Neuronal stem cell (in vitro differentiated cells): Measurements from ENCODE around the gene VMP1.

Experiments
- DNase-seq: peaks from one replicate; pipeline ENCODE4 v3.0.0-alpha.2; 2013; ENCODE audit warnings: low spot score
- H2AFZ ChIP-seq: one replicate; pipeline ENCODE4 v1.6.1; 2013; ENCODE audit warnings: mild to moderate bottlenecking, low read length, inconsistent platforms
- H2AK5ac ChIP-seq: 2 replicates; pipeline ENCODE4 v1.6.1; 2013; ENCODE audit warnings: low read depth, mild to moderate bottlenecking, inconsistent platforms, low read length, moderate library complexity, mixed read lengths
- H2BK120ac ChIP-seq: 2 replicates; pipeline ENCODE4 v1.6.1; 2013; ENCODE audit warnings: low read depth, mild to moderate bottlenecking, inconsistent platforms, low read length, moderate library complexity, mixed read lengths
- H2BK12ac ChIP-seq: one replicate; pipeline ENCODE4 v1.6.1; 2013; ENCODE audit warnings: low read length, inconsistent platforms
- H2BK15ac ChIP-seq: 2 replicates; pipeline ENCODE4 v1.6.1; 2013; ENCODE audit warnings: mild to moderate bottlenecking, low read length, inconsistent platforms, mixed read lengths
- H2BK5ac ChIP-seq: one replicate; pipeline ENCODE4 v1.6.1; 2013; ENCODE audit warnings: inconsistent platforms, mild to moderate bottlenecking, low read length, moderate library complexity
- H3K14ac ChIP-seq: one replicate; pipeline ENCODE4 v1.6.1; 2013; ENCODE audit warnings: low read length, inconsistent platforms
- H3K18ac ChIP-seq: 2 replicates; pipeline ENCODE4 v1.6.1; 2013; ENCODE audit warnings: low read length, inconsistent platforms
- H3K23ac ChIP-seq: 2 replicates; pipeline ENCODE4 v1.6.1; 2013; ENCODE audit warnings: low read depth, mild to moderate bottlenecking, mixed read lengths, low read length, inconsistent platforms; ENCODE audit not compliant: poor library complexity
- H3K27ac ChIP-seq: replicated peaks from 3 replicates; pipeline ENCODE4 v1.5.1; 2013; ENCODE audit warnings: low read length, inconsistent platforms
- H3K27me3 ChIP-seq, 3 experiments: 2 replicates each; pipeline ENCODE4 v1.6.1; 2013; ENCODE audit warnings: low read length in 3 of 3, mild to moderate bottlenecking in 2 of 3, inconsistent platforms in 1 of 3, low read depth in 1 of 3, mixed read lengths in 1 of 3, moderate library complexity in 1 of 3; ENCODE audit not compliant: control insufficient read depth in 3 of 3, insufficient read depth in 3 of 3
- H3K36me3 ChIP-seq, 2 donors: replicated peaks in 1 of 2; 2 replicates each; pipeline ENCODE4 v1.6.1; 2013; ENCODE audit warnings: low read length in 2 of 2; ENCODE audit not compliant: control insufficient read depth in 2 of 2, insufficient read depth in 2 of 2
- H3K4ac ChIP-seq: 2 replicates; pipeline ENCODE4 v1.6.1; 2013; ENCODE audit warnings: inconsistent platforms, mild to moderate bottlenecking, low read length, moderate library complexity
- H3K4me1 ChIP-seq, 2 donors: 1 replicate in 1 of 2; 2 replicates in 1 of 2; pipeline ENCODE4 v1.6.1; 2013; ENCODE audit warnings: low read length in 2 of 2, low read depth in 1 of 2; ENCODE audit not compliant: control insufficient read depth in 2 of 2, insufficient read depth in 1 of 2
- H3K4me2 ChIP-seq: one replicate; pipeline ENCODE4 v1.6.1; 2013; ENCODE audit warnings: mild to moderate bottlenecking, low read length, inconsistent platforms; ENCODE audit not compliant: insufficient read depth, poor library complexity, severe bottlenecking
- H3K4me3 ChIP-seq, 2 donors: 2 replicates each; pipeline ENCODE4 v1.5.1; 2013; ENCODE audit warnings: low read length in 2 of 2, mild to moderate bottlenecking in 2 of 2, inconsistent platforms in 1 of 2, moderate library complexity in 1 of 2
- H3K79me1 ChIP-seq: one replicate; pipeline ENCODE4 v1.6.1; 2013; ENCODE audit warnings: low read depth, mild to moderate bottlenecking, inconsistent platforms, low read length, moderate library complexity
- H3K9ac ChIP-seq: one replicate; pipeline ENCODE4 v1.6.1; 2013; ENCODE audit warnings: mild to moderate bottlenecking, low read depth, low read length, inconsistent platforms; ENCODE audit not compliant: poor library complexity
- H3K9me3 ChIP-seq, 2 donors: replicated peaks in 1 of 2; 2 replicates each; pipeline versions ENCODE3 to v1.6.1; 2013; ENCODE audit warnings: low read length in 2 of 2, mild to moderate bottlenecking in 2 of 2, inconsistent platforms in 1 of 2, low read depth in 1 of 2, mixed read lengths in 1 of 2, moderate library complexity in 1 of 2; ENCODE audit not compliant: control insufficient read depth in 2 of 2, insufficient read depth in 1 of 2
- H4K8ac ChIP-seq: one replicate; pipeline ENCODE4 v1.6.1; 2013; ENCODE audit warnings: low read depth, mild to moderate bottlenecking, inconsistent platforms, low read length, moderate library complexity
- H4K91ac ChIP-seq: one replicate; pipeline ENCODE4 v1.6.1; 2013; ENCODE audit warnings: low read length, low read depth, mild to moderate bottlenecking, inconsistent platforms; ENCODE audit not compliant: poor library complexity
- WGBS, 2 donors: extraction: QIAGEN DNeasy Blood & Tissue Kit; methylation state at CpG; one replicate each; pipeline ENCODE4 v1.1.7; 2013; ENCODE audit warnings: missing lambda C conversion rate in 2 of 2, mixed read lengths in 1 of 2; ENCODE audit not compliant: insufficient read length in 2 of 2, insufficient replicate concordance in 1 of 2; ENCODE audit errors: extremely low coverage in 2 of 2; 5-methylcytosine and 5-hydroxymethylcytosine counted together

Gene VMP1

DNA sequence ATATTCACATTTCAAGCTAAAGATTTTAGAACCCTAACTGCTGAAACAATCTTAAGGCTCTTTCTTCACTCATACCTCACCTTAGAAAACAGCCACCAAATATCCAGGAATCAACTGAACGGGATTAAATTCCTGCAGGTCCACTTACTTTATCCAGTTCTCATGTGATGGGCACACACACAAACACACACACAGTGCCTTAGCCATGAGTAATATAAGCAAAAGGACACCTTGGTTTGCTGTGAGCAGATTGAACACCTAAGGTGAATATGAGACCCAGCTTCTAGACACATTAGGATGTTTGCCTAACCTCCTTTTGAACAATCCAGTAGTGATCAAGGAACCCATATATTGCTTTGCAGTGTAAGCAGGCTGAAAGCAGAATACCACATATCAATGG is 103.8 kb downstream of the VMP1 start:
- H3K9me3 ChIP-seq, result no peaks in the 10 kb centered on the region
- H3K4me2 ChIP-seq, result no peak overlapping the region
- no peaks in the 10 kb centered on the region for H3K79me1 ChIP-seq
- peaks cover 1 to 32% of the 10 kb centered on the region in 2 donors for H3K36me3 ChIP-seq
- H4K8ac ChIP-seq, result no peak overlapping the region
- no peak overlapping the region for H3K23ac ChIP-seq
- no peak overlapping the region for H3K4ac ChIP-seq
- no peak overlapping the region for H2AFZ ChIP-seq
- H3K27me3 ChIP-seq, result no peaks in the 10 kb centered on the region
- no peak for DNase-seq
- H3K4me3 ChIP-seq, result no peak overlapping the region
- no peak overlapping the region for H2BK5ac ChIP-seq
- no peak overlapping the region for H3K9ac ChIP-seq
- no peak overlapping the region for H2AK5ac ChIP-seq
- no peak overlapping the region for H4K91ac ChIP-seq
- WGBS, 2 donors, result no CpG with 5 or more reads among the region's 1 CpG
- no peak overlapping the region for H2BK15ac ChIP-seq
- no peak overlapping the region for H2BK120ac ChIP-seq
- H3K14ac ChIP-seq, result no peak overlapping the region
- no peak overlapping the region for H3K18ac ChIP-seq
- H3K27ac ChIP-seq, result no peak overlapping the region
- no peak overlapping the region for H2BK12ac ChIP-seq
- H3K4me1 ChIP-seq, result no peaks in the 10 kb centered on the region

- H3K27ac ChIP-seq, result no peak overlapping the region
- H2AFZ ChIP-seq, result no peak overlapping the region
- no peak overlapping the region for H3K4me2 ChIP-seq
- H2BK12ac ChIP-seq, result no peak overlapping the region
- no peaks in the 10 kb centered on the region for H3K4me1 ChIP-seq
- H2BK5ac ChIP-seq, result no peak overlapping the region
- no peaks in the 10 kb centered on the region for H3K27me3 ChIP-seq
- no peaks in the 10 kb centered on the region for H3K79me1 ChIP-seq
- no peak overlapping the region for H3K4me3 ChIP-seq
- WGBS, 2 donors, result no CpG with 5 or more reads among the region's 3 CpGs
- no peak overlapping the region for H3K23ac ChIP-seq
- no peak overlapping the region for H2BK120ac ChIP-seq
- H2AK5ac ChIP-seq, result no peak overlapping the region
- H3K14ac ChIP-seq, result no peak overlapping the region
- no peak overlapping the region for H2BK15ac ChIP-seq
- DNase-seq, result no peak
- no peak overlapping the region for H4K8ac ChIP-seq
- H4K91ac ChIP-seq, result no peak overlapping the region
- no peaks in the 10 kb centered on the region for H3K9me3 ChIP-seq
- H3K4ac ChIP-seq, result no peak overlapping the region
- peaks cover 1 to 34% of the 10 kb centered on the region in 2 donors for H3K36me3 ChIP-seq
- H3K18ac ChIP-seq, result no peak overlapping the region
- no peak overlapping the region for H3K9ac ChIP-seq
Measured at GRCh38 chr17:59812139-59812538, 104.7 kb downstream of the VMP1 start.

- Histone ChIP-seq H3K9me3 (no peaks in the 10 kb centered on the region), H3K18ac (no peak overlapping the region), H2BK5ac (no peak overlapping the region), H3K23ac (no peak overlapping the region), H3K4me1 (no peaks in the 10 kb centered on the region), H3K27ac (no peak overlapping the region), H3K9ac (no peak overlapping the region), H2AFZ (no peak overlapping the region), H3K4me2 (no peak overlapping the region), H4K91ac (no peak overlapping the region), H3K27me3 (no peaks in the 10 kb centered on the region), H2AK5ac (no peak overlapping the region), H3K79me1 (no peaks in the 10 kb centered on the region), H3K36me3 (peaks cover 1 to 34% of the 10 kb centered on the region in 2 donors), H2BK15ac (no peak overlapping the region), H3K4ac (no peak overlapping the region), H2BK120ac (no peak overlapping the region), H3K4me3 (no peak overlapping the region), H4K8ac (no peak overlapping the region), H3K14ac (no peak overlapping the region), H2BK12ac (no peak overlapping the region)
- no CpG with 5 or more reads among the region's 1 CpG for WGBS, 2 donors
- no peak for DNase-seq
Measured at GRCh38 chr17:59814276-59814675, 106.8 kb downstream of the VMP1 start.

GRCh38 chr17:59814685-59815084 is 107.2 kb downstream of the VMP1 start:
- H3K14ac ChIP-seq, result no peak overlapping the region
- no peak overlapping the region for H3K27ac ChIP-seq
- WGBS, 2 donors, result no CpG with 5 or more reads among the region's 3 CpGs
- no peaks in the 10 kb centered on the region for H3K27me3 ChIP-seq
- H3K4me3 ChIP-seq, result no peak overlapping the region
- H3K9ac ChIP-seq, result no peak overlapping the region
- no peak overlapping the region for H3K4me2 ChIP-seq
- no peaks in the 10 kb centered on the region for H3K79me1 ChIP-seq
- no peak overlapping the region for H2AK5ac ChIP-seq
- no peak overlapping the region for H3K23ac ChIP-seq
- no peak overlapping the region for H2BK120ac ChIP-seq
- DNase-seq, result no peak
- H2BK12ac ChIP-seq, result no peak overlapping the region
- no peak overlapping the region for H4K91ac ChIP-seq
- H3K18ac ChIP-seq, result no peak overlapping the region
- no peak overlapping the region for H2BK5ac ChIP-seq
- H2BK15ac ChIP-seq, result no peak overlapping the region
- peaks cover 1 to 32% of the 10 kb centered on the region in 2 donors for H3K36me3 ChIP-seq
- no peak overlapping the region for H4K8ac ChIP-seq
- H3K4me1 ChIP-seq, result no peaks in the 10 kb centered on the region
- H2AFZ ChIP-seq, result no peak overlapping the region
- no peak overlapping the region for H3K4ac ChIP-seq
- no peaks in the 10 kb centered on the region for H3K9me3 ChIP-seq
